ENCODE data around the gene JADE2. TPM values are rescaled to one million over a fixed set of nuclear protein-coding genes. Genes with fewer than 3 reads are reported as not detected.
"Not testable (repeated sequence)": the region's sequence is repeated elsewhere in the genome, so short reads cannot be mapped to it uniquely, and the experiment has no call there.

JADE2 gene
- total RNA-seq, 1 donor from 2014 or later: 16.8 TPM

- H3K9me3 Mint-ChIP-seq (ENCODE audit: low read depth): no peaks in the 10 kb centered on the region
- DNase-seq (ENCODE audit: low spot score): no peak
- no peaks in the 10 kb centered on the region for H3K27me3 Mint-ChIP-seq (ENCODE audit: low read depth)
- H3K4me3 Mint-ChIP-seq (ENCODE audit: unreplicated experiment): no peak overlapping the region
- no peak for TF ChIP-seq CTCF (IDR thresholded peaks at IDR 0.05)
- H3K36me3 Mint-ChIP-seq (ENCODE audit: low read depth): no peaks in the 10 kb centered on the region
- H3K4me1 Mint-ChIP-seq (ENCODE audit: low read depth): peaks cover 13% of the 10 kb centered on the region
- H3K27ac Mint-ChIP-seq (ENCODE audit: unreplicated experiment): no peak overlapping the region
These were observed 69.5 kb downstream of the JADE2 start for GRCh38 chr5:134594797-134595457.

- H3K4me1 Mint-ChIP-seq (ENCODE audit: low read depth): peaks cover 15% of the 10 kb centered on the region
- H3K9me3 Mint-ChIP-seq (ENCODE audit: low read depth): no peaks in the 10 kb centered on the region
- H3K36me3 Mint-ChIP-seq (ENCODE audit: low read depth): no peaks in the 10 kb centered on the region
- TF ChIP-seq CTCF (IDR thresholded peaks at IDR 0.05): no peak
- peak; percentile 26 for DNase-seq (ENCODE audit: low spot score)
- no peaks in the 10 kb centered on the region for H3K27me3 Mint-ChIP-seq (ENCODE audit: low read depth)
- H3K4me3 Mint-ChIP-seq (ENCODE audit: unreplicated experiment): no peak overlapping the region
- no peak overlapping the region for H3K27ac Mint-ChIP-seq (ENCODE audit: unreplicated experiment)
These were observed 70.0 kb downstream of the JADE2 start for GRCh38 chr5:134595458-134595838.

GRCh38 chr5:134599820-134600219 lies 74.3 kb downstream of the JADE2 start:
- DNase-seq (ENCODE audit: low spot score); H3K27me3 Mint-ChIP-seq (ENCODE audit: low read depth); H3K36me3 Mint-ChIP-seq (ENCODE audit: low read depth); H3K4me3 Mint-ChIP-seq (ENCODE audit: unreplicated experiment); H3K9me3 Mint-ChIP-seq (ENCODE audit: low read depth); H3K27ac Mint-ChIP-seq (ENCODE audit: unreplicated experiment): not testable (repeated sequence)
- peaks cover 32% of the 10 kb centered on the region for H3K4me1 Mint-ChIP-seq (ENCODE audit: low read depth)

GRCh38 chr5:134600600-134600999 lies 75.1 kb downstream of the JADE2 start:
- no peak for TF ChIP-seq CTCF (IDR thresholded peaks at IDR 0.05)
- Mint-ChIP-seq H3K27ac (ENCODE audit: unreplicated experiment) (peak overlapping the region; percentile 84), H3K9me3 (ENCODE audit: low read depth) (no peaks in the 10 kb centered on the region), H3K4me3 (ENCODE audit: unreplicated experiment) (no peak overlapping the region), H3K4me1 (ENCODE audit: low read depth) (peaks cover 32% of the 10 kb centered on the region), H3K36me3 (ENCODE audit: low read depth) (peaks cover 2% of the 10 kb centered on the region), H3K27me3 (ENCODE audit: low read depth) (no peaks in the 10 kb centered on the region)
- no peak for DNase-seq (ENCODE audit: low spot score)

- H3K36me3 Mint-ChIP-seq (ENCODE audit: low read depth): peaks cover 9% of the 10 kb centered on the region
- no peaks in the 10 kb centered on the region for H3K9me3 Mint-ChIP-seq (ENCODE audit: low read depth)
- no peak overlapping the region for H3K4me3 Mint-ChIP-seq (ENCODE audit: unreplicated experiment)
- peak overlapping the region; percentile 83 for H3K27ac Mint-ChIP-seq (ENCODE audit: unreplicated experiment)
- no peak for DNase-seq (ENCODE audit: low spot score)
- H3K27me3 Mint-ChIP-seq (ENCODE audit: low read depth): no peaks in the 10 kb centered on the region
- no peak for TF ChIP-seq CTCF (IDR thresholded peaks at IDR 0.05)
- peaks cover 32% of the 10 kb centered on the region for H3K4me1 Mint-ChIP-seq (ENCODE audit: low read depth)
These were observed 77.6 kb downstream of the JADE2 start for GRCh38 chr5:134603059-134603458.

GRCh38 chr5:134604908-134605307 lies 79.4 kb downstream of the JADE2 start:
- Mint-ChIP-seq H3K4me3 (ENCODE audit: unreplicated experiment) (no peak overlapping the region), H3K27me3 (ENCODE audit: low read depth) (no peaks in the 10 kb centered on the region), H3K36me3 (ENCODE audit: low read depth) (peaks cover 19% of the 10 kb centered on the region), H3K4me1 (ENCODE audit: low read depth) (peaks cover 44% of the 10 kb centered on the region), H3K9me3 (ENCODE audit: low read depth) (no peaks in the 10 kb centered on the region), H3K27ac (ENCODE audit: unreplicated experiment) (no peak overlapping the region)
- no peak for DNase-seq (ENCODE audit: low spot score)
- no peak for TF ChIP-seq CTCF (IDR thresholded peaks at IDR 0.05)

Data from chondrocyte (in vitro differentiated cells).